Loucy (cell line): ENCODE data around the gene ZRANB1.

Experiments
- H2AFZ ChIP-seq: fragments of 200-600 bp; sonication (generic); 2 replicates; pipeline ENCODE4 v1.6.0; 2016; ENCODE audit warnings: antibody characterized with exemption, mild to moderate bottlenecking, low read length, moderate library complexity
- H3F3A ChIP-seq: fragments of 200-600 bp; 2 replicates; pipeline ENCODE4 v1.6.0; 2016; ENCODE audit warnings: antibody characterized with exemption, low read depth, mild to moderate bottlenecking
- H3K27me3 ChIP-seq: fragments of 200-600 bp; sonication (generic); 2 replicates; pipeline ENCODE4 v1.6.1; 2014; ENCODE audit warnings: low read length, mild to moderate bottlenecking; ENCODE audit not compliant: insufficient read depth, poor library complexity, severe bottlenecking
- H3K36me3 ChIP-seq: fragments of 200-600 bp; sonication (generic); 2 replicates; pipeline ENCODE4 v1.6.1; 2016; ENCODE audit warnings: low read length; ENCODE audit not compliant: insufficient read depth
- H3K4me1 ChIP-seq: fragments of 200-600 bp; sonication (generic); 2 replicates; pipeline ENCODE4 v1.5.1; 2014; ENCODE audit warnings: low read length, mild to moderate bottlenecking; ENCODE audit not compliant: insufficient read depth, poor library complexity, severe bottlenecking
- H3K4me2 ChIP-seq: fragments of 200-600 bp; sonication (generic); 2 replicates; pipeline ENCODE4 v1.6.0; 2014; ENCODE audit warnings: antibody characterized with exemption, low read length, low read depth, mild to moderate bottlenecking; ENCODE audit not compliant: poor library complexity, severe bottlenecking
- H3K4me3 ChIP-seq: fragments of 200-600 bp; sonication (generic); 2 replicates; pipeline ENCODE4 v1.5.1; 2014; ENCODE audit warnings: low read length, mild to moderate bottlenecking, mixed read lengths; ENCODE audit not compliant: poor library complexity, severe bottlenecking
- H3K79me2 ChIP-seq: fragments of 200-600 bp; sonication (generic); 2 replicates; pipeline ENCODE4 v1.6.1; 2014; ENCODE audit warnings: low read length; ENCODE audit not compliant: insufficient read depth
- H3K9ac ChIP-seq: fragments of 200-600 bp; sonication (generic); 2 replicates; pipeline ENCODE4 v1.6.0; 2014; ENCODE audit warnings: mild to moderate bottlenecking, low read depth, low read length, moderate library complexity; ENCODE audit not compliant: poor library complexity, severe bottlenecking
- H3K9me2 ChIP-seq: fragments of 200-600 bp; sonication (generic); replicated peaks from 2 replicates; pipeline ENCODE4 v1.6.1; 2016; ENCODE audit warnings: low read depth, low read length, mixed read lengths
- H3K9me3 ChIP-seq: fragments of 200-600 bp; sonication (generic); 2 replicates; pipeline ENCODE4 v1.6.1; 2014; ENCODE audit warnings: mild to moderate bottlenecking, antibody characterized with exemption, low read length, low read depth; ENCODE audit not compliant: insufficient read depth
- H4K20me1 ChIP-seq: fragments of 200-600 bp; sonication (generic); 2 replicates; pipeline ENCODE4 v1.6.0; 2014; ENCODE audit warnings: antibody characterized with exemption, low read length, mild to moderate bottlenecking; ENCODE audit not compliant: insufficient read depth, poor library complexity, severe bottlenecking
- CTCF ChIP-seq: fragments of 200-600 bp; sonication (generic); conservative IDR thresholded peaks from 2 replicates; pipeline ENCODE4 v1.5.1; 2014; ENCODE audit warnings: mild to moderate bottlenecking, antibody characterized with exemption, low read length
- EZH2phosphoT487 ChIP-seq: fragments of 200-600 bp; IDR thresholded peaks from 2 replicates; pipeline ENCODE4 v1.6.1; 2018; ENCODE audit warnings: antibody characterized with exemption, mild to moderate bottlenecking, moderate library complexity, borderline replicate concordance

ZRANB1 gene

GRCh38 chr10:124993736-124994451, 52.0 kb downstream of the ZRANB1 start:
- no peaks in the 10 kb centered on the region for H4K20me1 ChIP-seq
- no peak overlapping the region for H3K9ac ChIP-seq
- H3K79me2 ChIP-seq = no peaks in the 10 kb centered on the region
- no peaks in the 10 kb centered on the region for H3K9me3 ChIP-seq
- no peaks in the 10 kb centered on the region for H3K4me1 ChIP-seq
- no peaks in the 10 kb centered on the region; the same call in 1 of the 2 replicates for H3K36me3 ChIP-seq
- H3K9me2 ChIP-seq = no peaks in the 10 kb centered on the region
- no peak overlapping the region for H3K4me3 ChIP-seq
- TF ChIP-seq EZH2phosphoT487 = no peak
- TF ChIP-seq CTCF = no peak
- H2AFZ ChIP-seq = no peak overlapping the region
- H3K4me2 ChIP-seq = no peak overlapping the region
- no peaks in the 10 kb centered on the region for H3K27me3 ChIP-seq
- no peaks in the 10 kb centered on the region for H3F3A ChIP-seq

GRCh38 chr10:124994573-124995473, 52.9 kb downstream of the ZRANB1 start:
- Histone ChIP-seq H3K4me1 (no peaks in the 10 kb centered on the region), H3K79me2 (no peaks in the 10 kb centered on the region), H3K9ac (no peak overlapping the region), H3F3A (no peaks in the 10 kb centered on the region), H3K9me2 (no peaks in the 10 kb centered on the region), H3K27me3 (no peaks in the 10 kb centered on the region), H3K4me2 (no peak overlapping the region), H3K36me3 (no peaks in the 10 kb centered on the region; the same call in 1 of the 2 replicates), H3K9me3 (no peaks in the 10 kb centered on the region), H3K4me3 (no peak overlapping the region), H2AFZ (no peak overlapping the region), H4K20me1 (no peaks in the 10 kb centered on the region)
- TF ChIP-seq EZH2phosphoT487 (no peak), CTCF (no peak)

GRCh38 chr10:124995605-124996004, 53.7 kb downstream of the ZRANB1 start:
- H3K36me3 ChIP-seq = no peaks in the 10 kb centered on the region; the same call in 1 of the 2 replicates

More at GRCh38 chr10:124995605-124996004, 53.7 kb downstream of the ZRANB1 start:
- TF ChIP-seq CTCF (no peak), EZH2phosphoT487 (no peak)
- Histone ChIP-seq H3K9ac (no peak overlapping the region), H3K9me2 (no peaks in the 10 kb centered on the region), H3K27me3 (no peaks in the 10 kb centered on the region), H3K4me3 (no peak overlapping the region), H4K20me1 (no peaks in the 10 kb centered on the region), H3F3A (no peaks in the 10 kb centered on the region), H3K4me2 (no peak overlapping the region), H3K4me1 (peaks cover 3% of the 10 kb centered on the region), H3K79me2 (no peaks in the 10 kb centered on the region), H3K9me3 (no peaks in the 10 kb centered on the region), H2AFZ (no peak overlapping the region)
